Activated naive CD4-positive, alpha-beta T cell (primary cell): Measurements from ENCODE around the gene SLC7A10.
"Not testable (repeated sequence)": the region's sequence is repeated elsewhere in the genome, so short reads cannot be mapped to it uniquely, and the experiment has no call there.

Experiments
- DNase-seq, 4 experiments: peaks; one replicate each; lab custom pipeline; 2025; lab: John Stamatoyannopoulos, UW

SLC7A10 gene

DNA sequence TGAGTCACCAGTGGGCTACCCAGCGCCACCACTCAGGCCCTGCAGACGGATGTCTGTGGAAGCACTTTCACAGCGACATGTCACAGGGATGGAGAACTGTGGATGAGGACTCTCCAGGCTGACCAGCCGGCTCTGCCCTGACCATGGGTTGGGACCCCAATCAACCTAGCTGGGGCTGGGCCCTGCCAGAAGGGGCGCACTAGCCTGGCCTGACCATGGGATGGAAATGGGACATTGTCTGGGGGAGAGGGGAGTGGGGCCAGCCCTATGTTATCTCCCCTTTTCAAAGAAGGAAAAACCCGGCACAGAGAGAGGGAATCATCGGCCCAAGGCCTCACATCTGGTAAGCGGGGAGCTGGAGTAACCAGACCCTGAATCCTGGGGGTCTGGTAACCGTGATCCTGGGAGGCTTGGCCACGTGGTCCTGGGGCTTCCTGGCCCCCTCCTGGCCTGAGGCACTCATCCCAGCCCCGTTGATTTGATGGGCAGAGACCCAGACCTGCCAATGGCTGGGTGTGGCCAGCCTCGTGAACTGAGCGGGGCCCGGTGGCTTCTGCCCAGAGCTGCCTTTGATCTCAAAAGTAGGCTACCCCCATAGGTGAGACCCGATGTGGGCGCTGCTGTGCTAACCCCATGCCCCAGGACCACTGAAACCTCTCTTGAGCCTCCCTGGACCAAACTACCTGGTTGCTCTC lies 11.2 kb upstream of the SLC7A10 start:
- DNase-seq = no peak

DNA sequence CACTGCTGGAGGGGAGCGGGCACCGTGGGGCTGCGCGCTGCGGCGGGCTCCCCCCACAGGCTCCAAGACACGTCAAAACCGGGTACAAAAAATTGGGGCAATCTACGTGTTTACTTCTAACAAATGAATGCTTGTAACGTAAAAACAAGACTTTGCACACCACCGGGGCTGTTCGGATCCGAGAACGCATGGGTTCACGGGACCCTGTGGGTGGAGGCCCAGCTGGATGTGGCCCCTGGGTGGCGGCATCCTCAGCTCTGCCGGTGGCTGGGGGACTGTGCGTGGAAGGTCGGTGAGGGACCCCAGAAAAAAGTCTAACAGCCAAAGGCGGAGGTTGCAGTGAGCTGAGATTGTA lies 10.3 kb upstream of the SLC7A10 start:
- DNase-seq = no peak

DNA sequence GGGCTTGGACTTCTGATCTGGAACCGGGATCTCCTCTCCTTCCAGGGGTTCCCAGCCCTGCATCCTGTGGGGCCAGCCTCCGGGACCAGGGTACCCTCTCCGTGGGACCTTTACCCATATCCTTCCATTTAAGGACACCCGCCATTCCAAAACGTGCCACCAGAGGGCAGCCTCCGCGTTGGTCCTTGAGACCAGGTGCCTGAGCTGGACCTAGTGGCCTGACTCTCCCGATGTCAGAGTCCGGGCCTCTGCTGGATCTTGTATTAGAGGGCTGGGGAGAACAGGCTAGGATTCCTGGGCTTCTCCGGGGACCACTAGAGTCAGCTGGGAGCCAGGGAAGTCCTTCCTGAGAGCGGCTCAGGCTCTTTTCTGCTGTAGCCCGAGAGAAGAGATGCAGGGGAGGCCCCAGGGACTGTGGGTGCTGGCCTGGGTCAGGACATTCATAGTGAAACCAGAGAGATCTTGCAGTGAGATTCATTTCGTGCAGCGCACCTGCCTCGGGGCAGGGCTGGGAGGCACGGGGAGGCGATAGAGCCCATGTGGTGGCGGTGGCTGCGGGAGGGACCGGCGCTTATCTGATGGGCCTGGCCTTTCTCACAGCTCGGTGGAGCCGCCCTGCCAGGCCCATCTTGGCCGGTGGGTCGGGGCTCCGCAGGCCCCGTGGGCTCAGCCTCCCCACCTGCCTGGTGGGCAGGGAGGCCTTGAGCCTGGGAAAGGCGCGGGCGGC lies 9.8 kb upstream of the SLC7A10 start:
- DNase-seq = peak; percentile 46 to 76 (median 72)

DNA sequence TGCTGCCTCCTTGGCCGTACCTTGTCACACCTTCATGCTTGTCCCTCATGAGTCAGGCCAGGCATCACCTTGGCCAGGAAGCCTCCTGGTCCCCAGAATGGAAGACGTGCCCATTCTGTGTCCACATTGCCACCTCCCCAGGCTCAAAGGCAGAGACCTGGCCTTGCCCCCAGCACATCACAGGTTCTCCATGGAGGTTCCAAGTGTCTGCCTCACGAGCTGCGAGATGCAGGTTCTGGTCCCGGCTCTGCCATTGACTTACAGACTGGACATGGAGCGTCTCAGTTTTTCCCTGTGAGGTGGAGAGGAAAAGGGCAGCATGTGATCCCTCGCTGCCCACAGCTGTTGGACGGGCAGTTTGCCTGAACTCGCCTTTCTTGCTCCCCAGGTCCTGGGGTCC lies 9.1 kb upstream of the SLC7A10 start:
- no peak for DNase-seq

DNA sequence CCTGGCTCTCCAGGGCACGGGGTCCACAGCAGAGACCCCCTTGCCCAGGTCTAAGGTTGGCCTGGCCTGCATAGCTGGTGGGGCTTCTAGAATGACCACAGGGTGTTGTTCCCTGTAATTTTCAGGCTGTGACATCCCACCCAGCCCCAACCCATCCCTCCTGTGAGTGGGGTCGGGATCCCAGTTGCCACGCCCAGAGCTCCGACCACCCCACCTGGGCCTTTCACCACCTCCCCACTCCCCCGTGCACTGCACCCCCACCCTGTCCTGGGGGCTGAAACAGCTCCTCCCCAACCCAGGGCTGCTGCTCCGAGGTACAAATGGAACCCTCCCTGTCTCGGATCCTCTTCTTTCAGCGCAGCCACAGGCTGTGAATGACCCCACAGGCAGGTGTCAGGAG lies 8.4 kb upstream of the SLC7A10 start:
- no peak for DNase-seq

DNA sequence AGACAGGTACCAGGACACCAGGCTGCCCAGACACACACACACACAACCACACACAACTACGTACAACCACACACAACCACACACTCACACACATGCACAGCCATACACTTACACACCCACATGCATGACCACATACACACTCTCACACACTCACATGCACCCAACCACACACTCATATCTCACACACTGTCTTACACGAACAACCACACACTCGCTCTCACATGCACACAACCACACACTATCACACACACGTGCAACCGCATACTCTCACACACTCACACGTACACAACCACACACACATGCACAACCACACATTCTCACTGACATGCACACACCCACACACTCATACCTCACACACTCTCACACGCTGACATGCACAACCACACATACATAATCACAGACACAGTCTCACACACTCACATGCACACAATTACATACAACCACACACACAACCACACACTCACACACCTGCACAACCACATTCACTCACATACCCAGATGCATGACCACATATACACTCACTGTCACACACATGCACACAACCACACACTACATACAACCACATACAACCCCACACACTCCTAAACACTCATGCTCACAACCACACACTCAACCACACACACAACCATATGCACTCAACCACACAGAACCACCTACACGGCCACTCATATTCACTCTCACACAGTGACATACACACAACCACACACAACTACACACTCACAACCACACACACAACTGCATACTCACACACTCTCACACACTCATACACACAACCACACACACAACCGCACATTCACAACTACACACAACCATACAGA lies 7.6 kb upstream of the SLC7A10 start:
- no peak for DNase-seq

DNA sequence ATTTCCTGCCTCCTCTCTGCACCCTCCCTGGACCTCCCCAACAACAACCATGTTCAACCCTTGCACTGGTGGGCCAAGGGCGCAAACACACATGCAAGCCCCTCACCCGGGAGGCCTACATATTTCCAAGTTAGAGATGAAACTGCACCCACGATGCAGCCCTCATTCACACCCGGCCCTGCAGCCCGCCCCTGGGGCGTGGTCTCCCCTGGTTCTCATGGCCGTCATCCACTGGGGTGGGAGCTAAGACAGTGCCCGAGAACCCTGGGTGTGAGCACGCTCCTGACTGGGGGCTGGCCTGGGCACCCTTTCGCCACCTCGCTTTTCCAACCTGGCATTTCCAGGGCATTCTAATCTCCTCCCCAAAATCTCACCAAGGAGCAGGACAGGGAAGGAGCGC lies 7.0 kb upstream of the SLC7A10 start:
- DNase-seq = no peak

DNA sequence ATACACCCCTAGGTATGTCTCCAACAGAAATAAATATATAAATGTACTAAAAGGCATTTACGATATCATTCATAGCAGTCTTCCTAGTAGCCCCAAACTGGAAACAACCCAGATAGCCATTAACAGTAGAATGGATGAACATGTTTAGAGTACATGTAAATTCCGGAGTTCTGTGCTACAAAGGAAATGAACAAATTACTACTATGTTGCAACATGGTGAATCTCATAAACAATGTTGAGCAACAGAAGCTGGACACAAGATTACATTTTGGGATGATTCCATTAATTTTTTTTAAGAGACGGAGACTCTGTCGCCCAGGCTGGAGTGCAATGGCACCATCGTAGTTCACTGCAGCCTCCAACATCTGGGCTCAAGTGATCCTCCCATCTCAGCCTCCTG lies 5.9 kb upstream of the SLC7A10 start:
- DNase-seq = no peak

DNA sequence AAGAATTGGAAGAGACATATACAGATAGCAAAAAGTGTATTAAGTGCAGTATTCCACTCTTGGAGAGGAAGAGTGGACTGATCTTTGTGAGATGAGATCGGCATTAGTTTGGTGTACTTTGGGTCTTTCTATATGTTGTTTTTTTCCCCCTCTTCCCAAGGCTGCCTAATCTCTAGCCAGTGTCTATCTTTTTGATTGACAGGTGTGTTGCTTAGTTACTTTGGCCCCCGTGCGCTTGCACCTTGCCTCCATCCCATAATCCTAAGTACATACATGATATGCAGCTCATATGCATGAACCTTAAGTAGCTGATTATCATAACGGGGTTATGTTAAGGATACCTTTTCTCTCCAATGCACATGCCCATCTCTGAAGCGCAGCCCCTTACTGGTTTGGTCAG lies 4.3 kb upstream of the SLC7A10 start:
- no peak for DNase-seq

DNA sequence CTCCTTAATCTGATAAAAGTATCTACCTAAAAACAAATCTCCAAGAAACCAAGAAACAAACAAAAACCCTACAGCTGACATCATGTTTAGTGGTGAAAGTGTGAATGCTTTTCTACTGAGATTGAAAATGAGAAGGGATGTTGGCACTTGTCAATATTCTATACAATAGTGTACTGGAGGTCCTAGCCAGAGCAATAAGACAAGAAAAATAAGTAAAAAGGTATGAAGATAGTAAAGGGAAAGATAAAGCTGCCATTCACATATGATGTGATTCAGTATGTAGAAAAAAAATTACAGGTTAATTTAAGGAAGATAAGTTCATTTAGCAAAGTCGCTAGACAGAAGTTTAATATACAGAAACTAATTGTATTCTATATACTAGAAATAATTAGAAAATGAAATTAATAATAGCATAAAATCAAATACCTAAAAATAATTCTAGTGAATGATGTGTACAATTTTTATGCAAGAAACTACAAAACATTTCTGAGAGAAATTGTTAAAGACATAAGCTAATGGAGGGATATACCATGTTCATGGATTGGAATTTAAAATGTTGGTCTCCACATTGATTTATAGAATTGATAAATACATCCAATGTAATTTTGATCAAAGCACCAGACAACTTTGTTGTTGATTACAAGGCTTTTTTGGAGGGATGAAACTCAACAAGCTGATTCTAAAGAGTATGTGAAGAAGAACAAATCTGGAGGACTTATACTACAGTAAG lies 2.4 kb upstream of the SLC7A10 start:
- DNase-seq = no peak

DNA sequence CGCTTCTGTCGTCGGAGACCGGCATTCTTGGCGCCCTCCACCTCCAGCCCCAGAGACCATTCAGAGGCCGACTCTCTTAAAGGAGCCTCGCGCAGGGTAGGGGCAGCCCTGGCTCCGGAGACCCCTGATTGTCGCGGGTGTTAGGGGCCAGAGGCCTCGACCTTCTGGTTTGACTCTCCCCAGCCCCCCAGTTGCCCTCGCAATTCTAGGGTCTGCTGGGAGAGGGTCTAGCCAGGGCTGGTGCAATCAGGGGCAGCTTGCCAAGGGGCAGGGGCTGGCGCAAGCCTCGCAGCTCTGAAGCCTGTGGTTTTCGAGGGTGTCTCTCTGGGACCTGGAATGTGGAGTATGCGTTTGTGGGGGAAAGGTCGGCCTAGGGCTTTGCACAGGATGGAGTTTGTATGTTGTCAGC lies 1.6 kb upstream of the SLC7A10 start:
- no peak for DNase-seq

DNA sequence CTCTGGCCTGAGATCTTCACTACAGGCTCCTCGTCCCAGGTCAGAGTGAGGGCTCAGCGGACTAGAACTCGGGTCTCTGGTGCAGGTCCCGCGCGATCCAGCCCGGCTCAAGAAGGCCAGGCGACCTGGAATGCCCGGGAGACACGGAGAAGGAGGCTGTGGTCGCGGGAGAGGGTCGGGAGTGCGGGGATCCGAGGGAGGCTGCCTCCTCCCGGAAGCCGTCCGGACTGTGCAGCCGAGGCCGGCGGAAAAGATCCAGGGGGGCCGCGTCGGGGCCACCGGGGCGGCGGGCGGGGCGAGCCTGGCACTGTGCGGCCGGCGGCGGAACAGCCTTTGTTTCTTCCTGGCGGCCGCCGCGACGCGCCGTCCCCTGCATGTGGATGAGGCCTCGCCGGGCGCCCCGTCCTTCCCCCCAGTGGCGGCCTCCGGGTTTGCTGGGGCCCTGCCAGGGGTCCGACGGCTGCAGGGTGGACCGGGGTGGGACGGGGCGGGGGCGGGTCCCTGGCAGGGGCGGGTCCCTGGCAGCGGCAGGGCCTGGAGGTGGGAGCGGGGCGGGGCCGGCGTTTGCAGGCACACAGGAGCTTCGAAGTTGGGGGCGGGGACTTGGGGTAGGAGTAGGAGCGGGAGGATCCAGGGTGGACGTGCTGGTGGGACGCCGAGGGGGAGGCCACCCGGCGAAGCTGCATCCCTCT lies 1.0 kb upstream of the SLC7A10 start:
- DNase-seq = no peak

DNA sequence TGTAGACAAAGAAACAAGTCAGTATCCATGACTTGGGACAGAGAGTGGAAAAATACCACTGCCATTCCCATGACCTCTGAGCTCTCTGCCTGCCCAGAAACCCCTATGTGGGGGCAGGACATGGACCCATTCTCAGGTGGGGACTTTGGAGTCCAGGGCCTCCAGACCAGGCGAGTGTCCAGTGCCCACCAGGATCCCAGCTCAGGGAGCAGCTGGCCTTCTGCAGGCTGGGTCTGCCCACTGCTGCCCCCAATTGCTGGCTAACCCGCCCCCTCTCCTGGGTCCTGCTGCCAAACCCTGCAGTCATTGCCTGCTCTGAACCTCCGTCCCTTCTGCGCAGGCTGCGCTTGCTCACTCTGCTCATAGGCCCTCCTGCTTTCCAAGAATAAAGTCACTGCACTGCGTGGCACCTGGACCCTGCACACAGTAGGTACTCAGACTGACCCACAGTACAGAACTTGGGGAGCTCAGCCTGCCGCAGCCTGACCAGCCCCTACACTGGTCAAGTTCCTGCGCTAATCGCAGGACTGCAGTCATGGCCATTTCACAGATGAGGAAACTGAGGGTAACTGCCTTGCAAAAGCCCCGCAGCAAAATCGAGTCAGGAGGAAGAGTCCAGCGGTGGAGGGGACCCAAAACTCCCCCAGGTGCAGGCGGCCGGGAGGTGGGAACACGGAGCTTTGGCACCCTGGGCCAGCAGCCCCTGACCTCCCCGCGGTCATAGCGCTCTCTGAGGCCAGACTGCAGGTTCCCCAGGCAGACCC lies 774 bp downstream of the SLC7A10 start:
- no peak for DNase-seq

DNA sequence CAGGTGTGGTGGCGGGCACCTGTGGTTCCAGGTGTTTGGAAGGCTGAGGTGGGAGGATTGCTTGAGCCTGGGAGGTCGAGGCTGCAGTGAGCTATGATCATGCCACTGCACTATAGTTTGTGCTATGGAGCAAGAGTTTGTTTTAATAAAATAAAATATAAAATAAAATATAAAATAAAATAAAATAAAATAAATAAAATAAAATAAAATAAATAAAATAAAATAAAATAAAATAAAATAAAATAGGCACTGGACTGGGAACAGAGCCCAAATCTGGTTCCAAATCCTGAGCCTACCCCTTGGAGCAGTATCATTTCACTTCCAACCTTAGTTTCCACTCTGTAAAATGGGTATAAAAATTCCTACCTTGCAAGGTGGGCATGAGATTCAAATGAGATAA lies 3.4 kb downstream of the SLC7A10 start:
- not testable (repeated sequence) for DNase-seq

DNA sequence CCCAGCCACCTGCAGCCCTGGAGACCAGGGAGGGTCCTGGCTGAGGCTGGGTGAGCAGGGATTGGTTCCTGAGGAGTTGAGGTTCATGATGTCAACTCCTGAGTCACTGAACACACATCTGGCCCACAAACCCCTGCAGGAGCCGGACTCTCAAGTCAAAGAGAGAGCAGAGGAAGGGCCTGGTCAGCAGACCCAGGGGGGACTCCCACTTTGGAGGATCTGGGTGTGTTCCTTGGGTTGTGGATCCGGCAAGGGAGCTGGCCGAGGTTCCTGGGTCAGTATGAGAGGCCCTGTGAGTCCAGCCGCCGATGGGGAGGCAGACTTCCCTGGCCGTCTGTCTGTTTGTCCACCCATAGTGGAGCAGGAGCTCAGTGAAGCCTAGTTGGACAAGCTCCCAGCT lies 4.0 kb downstream of the SLC7A10 start:
- no peak for DNase-seq

DNA sequence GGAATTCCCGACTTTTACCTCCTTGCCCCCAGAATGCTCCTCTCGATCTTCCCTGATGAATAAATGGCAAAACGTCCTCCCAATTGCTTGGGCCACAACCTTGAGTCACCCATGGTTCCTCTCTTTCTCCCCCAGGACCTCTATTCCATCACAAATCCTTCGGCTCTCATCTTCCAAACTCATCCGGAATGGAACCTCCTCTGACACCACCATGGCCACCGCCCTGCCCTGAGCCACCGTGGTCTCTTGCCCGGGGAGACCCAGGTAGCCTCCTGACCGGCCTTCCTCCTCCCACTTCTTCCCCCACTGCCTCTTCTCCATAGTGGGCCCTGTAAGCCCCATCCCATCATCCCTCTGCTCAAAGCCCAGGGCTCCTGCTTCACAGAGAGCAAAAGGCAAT lies 4.9 kb downstream of the SLC7A10 start:
- DNase-seq = no peak

DNA sequence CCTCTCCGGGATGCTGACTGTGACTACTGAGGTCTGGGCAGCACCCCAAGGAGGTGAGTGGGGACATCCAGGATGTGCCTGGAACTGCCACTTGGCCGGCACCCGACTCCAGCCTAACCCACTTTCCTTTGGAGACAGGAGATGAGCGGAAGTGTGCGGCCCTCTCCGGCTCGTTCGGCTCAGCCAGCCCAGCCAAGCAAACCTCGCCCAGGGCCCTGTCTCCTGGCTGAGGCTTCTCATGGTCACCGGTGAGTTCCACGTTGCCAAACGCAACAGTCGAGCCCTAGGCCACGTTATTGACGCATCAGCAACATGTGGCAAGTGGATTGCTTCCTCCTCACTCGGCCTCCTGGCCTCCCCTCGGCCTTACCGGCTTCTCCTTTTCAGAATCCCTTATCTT lies 5.5 kb downstream of the SLC7A10 start:
- DNase-seq = no peak

DNA sequence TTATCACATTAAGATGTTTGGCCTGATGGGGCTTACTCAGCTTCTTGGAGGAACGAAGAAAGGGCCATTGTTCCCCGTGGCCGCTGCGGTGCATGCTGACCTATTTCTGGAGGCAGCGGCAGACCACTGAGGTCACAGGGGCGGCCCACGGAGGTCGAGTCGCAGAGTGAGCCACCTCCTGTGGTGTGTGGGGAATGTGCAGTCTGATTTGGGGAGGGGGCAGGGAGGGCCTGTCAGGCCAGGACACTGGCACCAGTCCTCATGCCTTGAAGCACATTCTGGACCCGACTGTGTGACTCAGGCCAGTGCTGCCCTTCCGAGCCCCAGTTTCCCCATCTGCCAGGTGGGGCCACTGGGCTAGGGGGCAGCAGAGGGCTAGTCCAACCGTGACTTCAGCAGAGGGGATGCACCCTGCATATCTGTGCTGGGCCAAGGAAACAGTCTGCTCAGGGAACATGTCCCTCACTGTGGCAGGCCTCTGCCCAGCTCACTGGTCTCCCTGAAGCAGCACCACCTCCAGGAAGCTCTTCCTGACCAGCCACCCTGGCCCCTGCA lies 6.3 kb downstream of the SLC7A10 start:
- DNase-seq = no peak

DNA sequence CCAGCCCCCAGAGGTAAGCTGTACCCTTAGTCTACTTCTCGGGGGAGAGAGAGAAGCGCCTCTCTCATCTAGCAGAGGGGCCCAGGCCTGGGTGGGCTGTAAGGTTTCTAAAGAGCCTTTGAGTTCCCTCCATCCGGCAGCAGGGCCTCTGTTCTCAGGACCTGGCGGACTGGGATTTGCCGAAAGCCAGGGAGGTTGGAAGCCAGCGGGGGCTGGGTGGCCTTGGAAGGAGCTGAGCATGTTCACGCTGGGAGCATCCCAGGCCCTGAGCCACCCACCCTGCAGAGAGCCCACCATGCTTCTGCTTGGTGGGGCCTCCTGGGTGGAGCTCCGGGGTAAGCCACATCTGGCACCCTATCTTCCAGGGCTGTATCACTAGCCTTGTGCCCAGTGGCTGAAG lies 7.8 kb downstream of the SLC7A10 start:
- DNase-seq = no peak

DNA sequence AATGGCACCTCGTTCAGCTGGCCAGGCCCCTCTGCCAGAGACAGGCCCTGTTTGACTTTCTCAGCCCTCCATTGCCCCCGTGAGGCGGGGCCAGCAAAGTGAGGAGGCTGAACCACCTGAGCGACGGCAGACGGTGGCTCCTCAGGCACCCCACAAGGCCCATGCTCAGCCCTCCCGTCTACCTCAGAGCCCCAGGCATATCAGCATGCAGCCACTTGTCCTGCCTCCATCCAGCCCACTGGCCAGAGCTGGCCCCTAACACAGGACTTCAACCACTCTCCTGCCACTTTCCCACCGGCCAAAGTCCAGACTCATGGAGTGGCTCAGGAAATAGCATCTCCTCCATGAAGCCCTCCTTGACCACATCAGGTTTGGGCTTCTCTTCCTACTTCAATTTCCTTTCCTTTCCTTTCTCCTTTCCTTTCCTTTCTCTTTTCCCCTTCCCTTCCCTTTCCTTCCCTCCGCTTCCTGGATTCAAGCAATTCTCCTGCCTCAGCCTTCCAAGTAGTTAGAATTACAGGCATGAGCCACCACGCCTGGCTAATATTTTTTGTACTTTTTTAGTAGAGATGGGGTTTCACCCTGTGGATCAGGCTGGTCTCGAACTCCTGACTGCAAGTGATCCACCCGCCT lies 9.3 kb downstream of the SLC7A10 start:
- no peak for DNase-seq
